Measurements from ENCODE around the gene RCBTB2. TPM values are rescaled to one million over a fixed set of nuclear protein-coding genes. Genes with fewer than 3 reads are reported as not detected.

RCBTB2 gene
- total RNA-seq, 2 experiments from 2014 or later, result 1.2 to 1.4 TPM

DNA sequence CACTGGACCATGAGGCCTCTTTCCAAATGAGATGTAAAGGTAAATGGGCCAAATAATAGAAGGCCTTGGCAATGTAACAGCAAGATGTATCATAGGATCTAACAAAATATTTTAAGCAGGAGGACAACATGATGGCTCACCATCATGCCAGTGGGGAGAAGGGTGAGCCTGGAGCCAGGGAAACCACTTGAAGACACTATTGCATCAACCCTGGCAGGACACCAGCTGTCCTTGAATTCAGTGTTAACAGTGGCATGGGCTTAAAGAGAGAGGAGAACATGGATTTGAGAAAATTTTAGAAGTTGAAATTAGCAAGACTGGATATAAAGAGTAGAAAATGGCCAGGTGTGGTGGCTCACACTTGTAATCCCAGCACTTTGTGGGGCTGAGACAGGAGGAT, 6.7 kb upstream of the RCBTB2 start:
- no peaks in the 10 kb centered on the region for H3K4me1 Mint-ChIP-seq (ENCODE audit: low read depth)
- H3K27me3 Mint-ChIP-seq (ENCODE audit: low read depth), result peaks cover 2% of the 10 kb centered on the region
- CTCF ChIA-PET, result interaction anchor here (0.6 kb wide), 1 partner anchor 544 kb away, joined by 3 read pairs; no protein-coding TSS in a partner anchor
- no peaks in the 10 kb centered on the region for H3K9me3 Mint-ChIP-seq
- H3K27ac Mint-ChIP-seq, result no peak overlapping the region
- DNase-seq, result no peak
- no peak overlapping the region for H3K4me3 Mint-ChIP-seq
- no peaks in the 10 kb centered on the region for H3K36me3 Mint-ChIP-seq (ENCODE audit: low read depth)
- intact Hi-C loops (cut with micrococcal nuclease), result no loop called here

DNA sequence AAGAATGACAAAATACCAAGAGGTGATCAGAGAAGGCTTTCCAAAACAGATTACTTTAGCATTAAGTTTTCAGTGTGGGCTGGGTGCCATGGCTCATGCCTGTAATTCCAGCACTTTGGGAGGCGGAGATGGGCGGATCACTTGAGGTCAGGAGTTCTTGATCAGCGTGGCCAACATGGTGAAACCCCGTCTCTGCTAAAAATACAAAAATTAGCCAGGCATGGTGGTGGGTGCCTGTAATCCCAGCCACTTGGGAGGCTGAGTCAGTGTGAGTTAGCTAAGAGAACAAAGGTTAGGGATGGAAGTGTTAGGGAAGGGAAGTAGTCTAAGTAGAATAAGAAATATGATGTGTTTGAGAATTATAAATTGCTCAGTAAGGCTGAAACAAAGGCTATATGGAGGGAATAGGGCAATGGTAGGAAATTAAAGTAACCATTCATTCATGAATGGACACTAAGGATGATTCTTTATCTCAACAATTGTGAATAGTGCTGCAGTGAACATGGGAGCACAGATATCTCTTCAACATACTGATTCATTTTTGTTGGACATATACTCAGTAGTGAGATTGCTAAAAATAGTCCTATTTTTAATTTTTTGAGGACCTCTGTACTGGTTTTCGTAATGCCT, 3.9 kb upstream of the RCBTB2 start:
- no peak overlapping the region for H3K4me3 Mint-ChIP-seq
- H3K9me3 Mint-ChIP-seq, result no peaks in the 10 kb centered on the region
- DNase-seq, result no peak
- H3K27ac Mint-ChIP-seq, result no peak overlapping the region
- CTCF ChIA-PET, result no interaction called here
- H3K4me1 Mint-ChIP-seq (ENCODE audit: low read depth), result peaks cover 6% of the 10 kb centered on the region
- intact Hi-C loops (cut with micrococcal nuclease), result no loop called here
- no peaks in the 10 kb centered on the region for H3K27me3 Mint-ChIP-seq (ENCODE audit: low read depth)
- H3K36me3 Mint-ChIP-seq (ENCODE audit: low read depth), result no peaks in the 10 kb centered on the region

DNA sequence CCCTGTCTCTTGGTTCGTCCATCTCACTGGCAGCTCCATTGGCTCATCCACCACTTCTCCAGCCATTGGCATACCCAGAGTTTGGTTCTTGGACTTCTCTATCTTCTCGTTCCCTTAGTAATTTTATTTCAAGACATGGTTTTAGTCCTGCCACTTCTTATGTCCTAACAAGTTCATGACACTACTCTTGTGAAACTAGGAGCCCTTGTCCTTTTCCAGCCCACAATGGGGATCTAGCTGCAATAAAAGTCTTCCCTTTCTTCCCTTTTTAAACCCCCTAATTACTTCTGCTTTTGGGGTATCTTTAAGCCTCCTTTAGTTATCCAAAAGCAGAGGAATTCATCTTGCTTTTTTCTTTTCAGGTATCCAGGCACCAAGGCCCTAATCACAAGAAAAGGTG, 2.9 kb upstream of the RCBTB2 start:
- H3K36me3 Mint-ChIP-seq (ENCODE audit: low read depth), result no peaks in the 10 kb centered on the region
- peaks cover 13% of the 10 kb centered on the region for H3K4me1 Mint-ChIP-seq (ENCODE audit: low read depth)
- CTCF ChIA-PET, result no interaction called here
- no peaks in the 10 kb centered on the region for H3K9me3 Mint-ChIP-seq
- no peak overlapping the region for H3K4me3 Mint-ChIP-seq
- intact Hi-C loops (cut with micrococcal nuclease), result no loop called here
- no peaks in the 10 kb centered on the region for H3K27me3 Mint-ChIP-seq (ENCODE audit: low read depth)
- DNase-seq, result no peak
- H3K27ac Mint-ChIP-seq, result no peak overlapping the region

DNA sequence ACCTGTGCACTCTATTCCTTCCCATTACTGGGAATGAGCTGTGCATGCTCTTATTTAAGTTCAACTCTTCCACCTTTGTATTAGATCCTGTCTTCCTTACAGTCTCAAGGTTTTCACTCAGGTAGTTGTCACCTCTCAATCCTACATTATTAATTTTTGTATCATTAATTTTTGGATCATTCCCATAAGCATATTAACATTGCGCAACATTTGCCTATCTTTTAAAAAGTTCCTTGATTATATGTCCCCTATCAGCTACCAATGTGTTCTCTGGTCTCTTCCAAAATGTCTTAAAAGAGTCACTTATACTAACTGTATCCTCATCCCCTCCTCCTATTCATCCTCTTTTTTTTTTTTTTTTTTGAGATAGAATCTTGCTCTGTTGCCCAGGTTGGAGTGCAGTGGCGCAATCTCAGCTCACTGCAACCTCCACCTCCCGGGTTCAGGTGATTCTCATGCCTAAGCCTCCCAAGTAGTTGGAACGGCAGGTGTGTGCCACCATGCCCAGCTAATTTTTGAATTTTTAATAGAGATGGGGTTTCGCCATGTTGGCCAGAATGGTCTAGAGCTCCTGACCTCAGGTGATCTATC, 2.1 kb upstream of the RCBTB2 start:
- no peak overlapping the region for H3K27ac Mint-ChIP-seq
- CTCF ChIA-PET, result interaction anchor here (1.6 kb wide), 1 partner anchor 45 kb away, joined by 5 read pairs; no protein-coding TSS in a partner anchor
- no peak for DNase-seq
- peaks cover 14% of the 10 kb centered on the region for H3K4me1 Mint-ChIP-seq (ENCODE audit: low read depth)
- no peaks in the 10 kb centered on the region for H3K27me3 Mint-ChIP-seq (ENCODE audit: low read depth)
- H3K9me3 Mint-ChIP-seq, result no peaks in the 10 kb centered on the region
- intact Hi-C loops (cut with micrococcal nuclease), result loop anchor here (5.0 kb wide), 2 partner anchors 117 to 292 kb away; partner anchors contain the start of gene CYSLTR2
- H3K4me3 Mint-ChIP-seq, result no peak overlapping the region
- H3K36me3 Mint-ChIP-seq (ENCODE audit: low read depth), result no peaks in the 10 kb centered on the region

DNA sequence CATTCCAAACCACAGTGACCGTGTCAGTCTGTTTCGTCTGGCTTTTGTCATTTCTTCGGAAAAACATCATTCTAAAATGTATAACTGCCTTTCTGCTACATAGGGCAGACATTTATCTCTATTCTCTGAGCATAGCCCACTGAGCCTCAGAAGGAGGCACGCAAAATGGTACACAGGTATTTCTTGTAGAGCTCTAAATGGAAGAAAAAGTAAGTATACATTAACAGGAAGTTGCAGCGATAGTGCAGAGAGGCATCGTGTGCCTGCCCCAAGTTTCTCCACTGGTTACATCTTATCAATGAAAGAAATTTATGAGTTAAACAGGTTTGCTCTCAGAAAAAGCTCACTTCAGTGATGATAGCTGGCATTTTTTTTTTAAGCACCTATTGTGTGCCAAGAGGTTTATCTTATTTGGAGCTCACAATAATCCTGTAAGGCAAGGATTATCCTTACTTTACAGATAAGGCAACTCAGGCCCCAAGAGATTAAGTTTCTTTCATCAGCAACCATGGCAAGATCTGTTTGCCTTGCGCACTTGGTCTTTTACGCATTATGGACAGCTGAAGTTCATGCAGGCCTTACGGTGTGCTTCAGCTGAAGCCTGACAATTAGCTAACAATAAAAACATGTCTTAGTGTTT, 1.2 kb upstream of the RCBTB2 start:
- intact Hi-C loops (cut with micrococcal nuclease), result loop anchor here (2.0 to 5.0 kb wide), 5 partner anchors 29 to 497 kb away; partner anchors contain the start of genes CYSLTR2, ITM2B and NUDT15
- no peaks in the 10 kb centered on the region for H3K36me3 Mint-ChIP-seq (ENCODE audit: low read depth)
- no peaks in the 10 kb centered on the region for H3K9me3 Mint-ChIP-seq
- no peak for DNase-seq
- no peaks in the 10 kb centered on the region for H3K27me3 Mint-ChIP-seq (ENCODE audit: low read depth)
- H3K4me3 Mint-ChIP-seq, result peak overlapping the region; percentile 93
- CTCF ChIA-PET, result interaction anchor here (0.6 to 1.6 kb wide), 5 partner anchors 11 to 1784 kb away, joined by 3 to 5 read pairs (median 3); no protein-coding TSS in a partner anchor
- H3K4me1 Mint-ChIP-seq (ENCODE audit: low read depth), result peaks cover 16% of the 10 kb centered on the region
- H3K27ac Mint-ChIP-seq, result peak overlapping the region; percentile 97

DNA sequence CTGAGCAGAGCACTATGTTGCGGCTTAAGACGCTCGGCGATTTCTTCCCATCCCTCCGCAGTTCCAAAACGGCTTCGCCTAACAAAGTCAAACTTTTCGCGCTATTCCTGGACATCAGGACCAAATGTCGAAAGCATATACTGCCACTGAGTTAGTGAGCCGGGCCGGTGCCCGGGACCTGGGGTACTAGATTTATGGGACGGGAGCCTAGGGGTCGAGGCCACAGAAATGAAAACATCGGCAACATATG, 699 bp downstream of the RCBTB2 start:
- DNase-seq, result no peak
- Mint-ChIP-seq H3K27me3 (ENCODE audit: low read depth) (no peaks in the 10 kb centered on the region), H3K4me1 (ENCODE audit: low read depth) (peaks cover 17% of the 10 kb centered on the region), H3K9me3 (no peaks in the 10 kb centered on the region), H3K36me3 (ENCODE audit: low read depth) (no peaks in the 10 kb centered on the region), H3K4me3 (peak overlapping the region; percentile 93), H3K27ac (peak overlapping the region; percentile 97)
- CTCF ChIA-PET, result interaction anchor here (0.8 kb wide), 1 partner anchor 197 kb away, joined by 3 read pairs; no protein-coding TSS in a partner anchor
- intact Hi-C loops (cut with micrococcal nuclease), result loop anchor here (1.0 to 5.0 kb wide), 14 partner anchors 27 to 912 kb away; partner anchors contain the start of genes CAB39L, CYSLTR2, ITM2B and NUDT15

DNA sequence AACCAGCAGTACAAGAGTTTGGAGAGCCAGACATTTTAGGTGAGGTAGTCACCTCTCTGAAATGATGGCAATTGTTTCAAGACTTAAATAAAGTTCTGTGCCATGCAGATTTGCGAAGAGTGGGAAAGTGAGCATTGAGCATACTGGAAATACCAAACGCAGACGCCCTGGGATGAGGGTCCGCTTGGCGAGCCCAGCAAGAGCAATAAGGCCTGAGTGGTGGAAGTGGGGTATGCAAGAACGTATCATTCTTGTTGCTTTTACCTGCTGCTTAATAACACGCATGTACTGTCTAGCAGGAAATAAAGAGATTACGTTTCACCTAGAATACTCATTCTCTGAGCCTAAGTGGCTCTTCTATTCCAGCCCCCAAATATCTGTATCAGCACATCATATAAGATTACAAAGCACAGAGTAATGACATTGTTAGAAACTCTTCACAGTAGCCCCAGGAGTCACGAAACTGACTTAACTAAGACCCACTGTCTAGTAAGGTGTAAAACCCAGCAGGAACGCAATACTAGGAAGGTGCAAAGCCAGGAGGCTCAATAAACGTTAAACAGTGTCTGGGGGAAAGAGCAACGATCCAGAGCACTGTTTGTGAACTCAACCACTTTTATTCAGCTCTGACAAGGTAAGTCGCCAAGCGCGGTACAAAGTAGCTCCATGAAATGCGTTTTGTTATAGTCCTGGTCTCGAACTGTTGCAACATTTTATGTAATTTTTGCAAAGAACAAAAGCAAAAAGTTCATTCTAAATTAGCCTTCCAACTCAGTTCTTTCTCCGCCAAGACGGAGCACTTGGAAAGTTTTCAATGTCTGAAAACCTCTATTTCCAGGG, 1.2 kb downstream of the RCBTB2 start:
- CTCF ChIA-PET, result interaction anchor here (0.8 kb wide), 1 partner anchor 196 kb away, joined by 3 read pairs; no protein-coding TSS in a partner anchor
- no peaks in the 10 kb centered on the region for H3K27me3 Mint-ChIP-seq (ENCODE audit: low read depth)
- peak; percentile 23 for DNase-seq
- H3K27ac Mint-ChIP-seq, result peak overlapping the region; percentile 97
- H3K36me3 Mint-ChIP-seq (ENCODE audit: low read depth), result no peaks in the 10 kb centered on the region
- no peaks in the 10 kb centered on the region for H3K9me3 Mint-ChIP-seq
- H3K4me1 Mint-ChIP-seq (ENCODE audit: low read depth), result peaks cover 17% of the 10 kb centered on the region
- peak overlapping the region; percentile 93 for H3K4me3 Mint-ChIP-seq
- intact Hi-C loops (cut with micrococcal nuclease), result loop anchor here (1.0 to 5.0 kb wide), 14 partner anchors 26 to 913 kb away; partner anchors contain the start of genes CAB39L, CYSLTR2, ITM2B and NUDT15

DNA sequence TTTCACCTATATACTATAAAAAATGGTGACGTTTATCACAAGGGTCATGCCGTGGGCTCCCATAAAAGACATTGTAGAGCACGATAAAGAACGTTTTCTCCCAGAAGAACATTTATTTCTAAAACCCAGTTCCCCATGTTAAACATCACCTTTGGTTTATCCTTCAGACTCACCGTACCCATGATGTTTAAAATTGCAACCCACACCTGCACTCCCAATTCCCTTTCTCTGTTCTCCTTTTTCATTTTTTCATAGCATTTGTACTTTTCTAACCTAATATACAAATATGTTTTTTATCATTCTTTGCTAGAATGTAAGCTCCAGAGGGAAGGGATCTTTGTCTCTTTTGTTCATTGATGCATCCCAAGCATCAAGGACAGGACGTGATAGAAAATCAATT, 2.0 kb downstream of the RCBTB2 start:
- peaks cover 17% of the 10 kb centered on the region for H3K4me1 Mint-ChIP-seq (ENCODE audit: low read depth)
- intact Hi-C loops (cut with micrococcal nuclease), result loop anchor here (5.0 kb wide), 2 partner anchors 121 to 296 kb away; partner anchors contain the start of gene CYSLTR2
- no peaks in the 10 kb centered on the region for H3K9me3 Mint-ChIP-seq
- CTCF ChIA-PET, result interaction anchor here (0.7 kb wide), 1 partner anchor 556 kb away, joined by 3 read pairs; no protein-coding TSS in a partner anchor
- no peak overlapping the region for H3K4me3 Mint-ChIP-seq
- no peaks in the 10 kb centered on the region for H3K36me3 Mint-ChIP-seq (ENCODE audit: low read depth)
- no peaks in the 10 kb centered on the region for H3K27me3 Mint-ChIP-seq (ENCODE audit: low read depth)
- no peak for DNase-seq
- no peak overlapping the region for H3K27ac Mint-ChIP-seq

DNA sequence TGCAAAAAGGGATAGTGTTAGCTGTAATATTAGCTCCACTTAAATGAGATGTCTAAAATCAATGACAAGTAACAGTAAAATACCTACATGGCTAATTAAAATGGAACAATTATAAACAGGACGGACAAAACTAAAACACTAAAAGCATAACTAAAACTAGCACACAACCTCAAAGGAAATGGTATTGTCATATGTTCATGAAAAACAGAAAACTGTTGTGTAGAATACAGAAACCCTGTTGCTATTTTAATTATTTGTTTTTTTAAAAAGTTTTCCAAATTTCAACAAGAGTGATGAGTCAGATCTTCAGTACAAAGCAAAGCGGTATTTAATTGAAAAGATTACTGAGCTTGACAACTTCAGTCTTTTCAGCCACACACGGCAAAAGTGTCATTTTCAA, 4.2 kb downstream of the RCBTB2 start:
- CTCF ChIA-PET, result interaction anchor here (1.1 to 1.3 kb wide), 2 partner anchors 195 to 491 kb away, joined by 4 read pairs; partner anchors contain the start of gene NUDT15
- H3K27ac Mint-ChIP-seq, result no peak overlapping the region

DNA sequence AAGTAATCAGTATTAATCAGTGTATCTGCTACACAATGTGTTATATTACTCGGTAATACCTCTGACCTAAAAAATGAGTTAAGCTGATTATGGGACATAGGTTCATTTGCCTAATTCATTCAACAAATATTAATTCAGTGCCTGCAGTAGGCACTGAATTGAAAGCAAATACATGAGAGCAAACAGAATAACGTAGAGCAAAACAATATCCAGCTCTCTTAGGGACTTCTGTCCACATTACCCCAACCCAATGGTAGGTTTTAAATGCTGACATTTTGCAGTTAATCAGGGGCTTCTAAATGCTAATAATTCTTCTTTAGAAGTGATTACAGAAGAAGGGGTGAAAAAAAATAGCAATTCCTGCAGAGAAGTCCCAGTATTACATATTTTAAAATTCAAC, 4.9 kb downstream of the RCBTB2 start:
- H3K27me3 Mint-ChIP-seq (ENCODE audit: low read depth), result no peaks in the 10 kb centered on the region
- peaks cover 11% of the 10 kb centered on the region for H3K4me1 Mint-ChIP-seq (ENCODE audit: low read depth)
- intact Hi-C loops (cut with micrococcal nuclease), result no loop called here
- no peak overlapping the region for H3K4me3 Mint-ChIP-seq
- H3K27ac Mint-ChIP-seq, result no peak overlapping the region
- no peaks in the 10 kb centered on the region for H3K36me3 Mint-ChIP-seq (ENCODE audit: low read depth)
- CTCF ChIA-PET, result interaction anchor here (1.3 kb wide), 1 partner anchor 490 kb away, joined by 4 read pairs; the partner anchor contains the start of gene NUDT15
- H3K9me3 Mint-ChIP-seq, result no peaks in the 10 kb centered on the region
- no peak for DNase-seq

More for the DNA sequence above, 4.2 kb downstream of the RCBTB2 start:
- H3K9me3 Mint-ChIP-seq, result no peaks in the 10 kb centered on the region
- no peak for DNase-seq
- H3K27me3 Mint-ChIP-seq (ENCODE audit: low read depth), result no peaks in the 10 kb centered on the region
- intact Hi-C loops (cut with micrococcal nuclease), result no loop called here
- H3K4me1 Mint-ChIP-seq (ENCODE audit: low read depth), result peaks cover 15% of the 10 kb centered on the region
- H3K36me3 Mint-ChIP-seq (ENCODE audit: low read depth), result no peaks in the 10 kb centered on the region
- no peak overlapping the region for H3K4me3 Mint-ChIP-seq

DNA sequence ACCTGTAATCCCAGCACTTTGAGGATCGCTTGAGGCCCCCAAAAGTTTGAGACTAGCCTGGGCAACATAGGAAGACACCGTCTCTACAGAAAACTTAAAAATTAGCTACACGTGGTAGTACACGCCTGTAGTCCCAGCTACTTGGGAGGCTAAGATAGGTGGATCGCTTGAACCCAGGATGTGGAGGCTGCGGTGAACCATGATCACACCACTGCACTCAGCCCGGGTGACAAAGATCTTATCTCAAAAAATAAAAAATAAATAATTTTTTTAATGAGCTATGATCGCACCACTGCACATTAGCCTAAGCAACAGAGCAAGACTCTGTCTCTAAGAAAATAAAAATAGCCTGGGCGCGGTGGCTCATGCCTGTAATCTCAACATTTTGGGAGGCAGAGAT, 6.6 kb downstream of the RCBTB2 start:
- Mint-ChIP-seq H3K27ac (no peak overlapping the region), H3K9me3 (no peaks in the 10 kb centered on the region), H3K4me3 (no peak overlapping the region), H3K27me3 (ENCODE audit: low read depth) (no peaks in the 10 kb centered on the region), H3K4me1 (ENCODE audit: low read depth) (peaks cover 9% of the 10 kb centered on the region), H3K36me3 (ENCODE audit: low read depth) (no peaks in the 10 kb centered on the region)
- CTCF ChIA-PET, result interaction anchor here (1.0 kb wide), 1 partner anchor 9 kb away, joined by 3 read pairs; no protein-coding TSS in a partner anchor
- no peak for DNase-seq
- intact Hi-C loops (cut with micrococcal nuclease), result no loop called here

DNA sequence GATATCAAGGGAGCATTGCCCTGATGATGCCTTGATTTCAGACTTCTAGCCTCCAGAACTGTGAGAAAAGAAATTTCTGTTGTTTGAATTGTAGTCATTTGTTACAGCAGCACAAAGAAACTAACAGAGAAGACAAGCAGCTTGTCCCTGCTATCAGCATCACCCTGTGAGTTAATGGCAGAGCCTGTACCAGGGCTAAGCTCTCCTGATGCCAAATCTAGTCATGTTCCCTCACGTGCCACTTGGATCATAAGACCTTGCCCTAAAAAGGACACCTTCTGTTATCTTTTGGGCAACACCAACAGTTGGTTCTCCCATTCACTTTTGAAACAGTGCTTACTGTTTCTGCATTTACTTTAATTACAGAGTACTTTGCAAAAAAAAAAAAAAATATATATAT, 14.8 kb downstream of the RCBTB2 start:
- H3K27me3 Mint-ChIP-seq (ENCODE audit: low read depth), result no peaks in the 10 kb centered on the region
- CTCF ChIA-PET, result interaction anchor here (1.2 kb wide), 1 partner anchor 250 kb away, joined by 4 read pairs; no protein-coding TSS in a partner anchor
- DNase-seq, result no peak
- no peaks in the 10 kb centered on the region for H3K4me1 Mint-ChIP-seq (ENCODE audit: low read depth)
- H3K9me3 Mint-ChIP-seq, result no peaks in the 10 kb centered on the region
- no peak overlapping the region for H3K4me3 Mint-ChIP-seq
- intact Hi-C loops (cut with micrococcal nuclease), result no loop called here
- no peaks in the 10 kb centered on the region for H3K36me3 Mint-ChIP-seq (ENCODE audit: low read depth)
- no peak overlapping the region for H3K27ac Mint-ChIP-seq

Data from activated naive CD4-positive, alpha-beta T cell treated with anti-CD3 and anti-CD28 coated beads for 36 hours (primary cell).